Neural cell (in vitro differentiated cells): ENCODE data around the gene RYK.

Experiments used
- CTCF ChIP-seq: fragments of 450-650 bp; IDR thresholded peaks from 2 replicates; pipeline ENCODE4 v1.5.1; 2014; ENCODE audit warnings: antibody characterized with exemption, mild to moderate bottlenecking, moderate library complexity; ENCODE audit not compliant: poor library complexity, severe bottlenecking
- EZH2 ChIP-seq: fragments of 200-600, 300-800 bp; shearing (Covaris generic), sonication (generic); IDR thresholded peaks from 2 replicates; pipeline ENCODE4 v1.6.1; 2014; ENCODE audit warnings: antibody characterized with exemption, low read length, borderline replicate concordance, mild to moderate bottlenecking; ENCODE audit not compliant: insufficient read depth, poor library complexity, severe bottlenecking
- TAF1 ChIP-seq: IDR thresholded peaks from 2 replicates; pipeline ENCODE4 v1.6.1; 2012; ENCODE audit warnings: low read depth

DNA sequence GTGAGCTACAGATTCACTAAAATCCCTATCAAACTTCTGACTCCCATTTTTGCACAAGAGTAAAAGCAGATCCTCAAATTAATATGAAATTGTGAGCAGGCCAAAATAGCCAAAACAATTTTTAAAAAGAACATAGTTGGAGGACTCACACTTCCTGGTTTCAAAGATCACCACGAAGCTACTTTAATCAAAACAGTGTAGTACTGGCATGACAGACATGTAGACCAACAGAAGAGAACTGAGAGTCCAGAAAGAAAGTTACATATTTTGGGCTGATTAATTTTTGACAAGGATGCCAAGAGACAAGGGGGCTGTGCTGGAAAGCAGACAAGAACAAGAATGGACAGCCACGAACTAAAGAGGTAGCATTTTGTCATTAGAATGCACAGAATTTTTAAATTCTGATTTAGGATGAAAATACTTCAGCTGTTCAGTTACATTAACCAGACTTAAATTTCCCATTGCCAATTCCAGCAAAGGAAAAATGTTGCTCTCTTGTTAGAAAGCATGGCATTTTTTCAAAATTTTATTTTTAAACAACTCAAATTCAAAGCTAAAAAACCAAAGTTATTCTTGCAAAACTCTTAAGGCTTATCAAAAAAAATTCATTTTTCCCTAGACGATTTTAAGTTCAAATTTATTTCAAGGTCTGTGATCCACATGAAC is 14.0 kb downstream of the RYK start:
- TF ChIP-seq CTCF (no peak), TAF1 (no peak), EZH2 (no peak)
